GM21529 (cell line): Measurements from ENCODE around the gene CEP350.
"Not testable (repeated sequence)": the region's sequence is repeated elsewhere in the genome, so short reads cannot be mapped to it uniquely, and the experiment has no call there.

Experiments
- ATAC-seq: cut with Tn5 transposase; IDR thresholded peaks from one replicate; pipeline ENCODE4 v1.9.1; 2021; ENCODE audit not compliant: unreplicated experiment

CEP350 gene

GRCh38 chr1:180112984-180113647 lies 158.5 kb downstream of the CEP350 start:
- no peak for ATAC-seq

GRCh38 chr1:180114396-180114945 lies 159.9 kb downstream of the CEP350 start:
- ATAC-seq: no peak

GRCh38 chr1:180116964-180117763 lies 162.6 kb downstream of the CEP350 start:
- no peak for ATAC-seq

GRCh38 chr1:180117764-180118116 lies 163.1 kb downstream of the CEP350 start:
- no peak for ATAC-seq

GRCh38 chr1:180119837-180120236 lies 165.2 kb downstream of the CEP350 start:
- ATAC-seq: no peak

GRCh38 chr1:180123463-180123936 lies 168.9 kb downstream of the CEP350 start:
- no peak for ATAC-seq

- ATAC-seq: no peak
Observed at GRCh38 chr1:180130651-180131050, 176.0 kb downstream of the CEP350 start.

- no peak for ATAC-seq
Observed at GRCh38 chr1:180131510-180131909, 176.9 kb downstream of the CEP350 start.

- ATAC-seq: no peak
Observed at GRCh38 chr1:180133193-180133592, 178.6 kb downstream of the CEP350 start.

- ATAC-seq: not testable (repeated sequence)
Observed at GRCh38 chr1:180133688-180134087, 179.1 kb downstream of the CEP350 start.

- no peak for ATAC-seq
Observed at GRCh38 chr1:180135535-180135934, 180.9 kb downstream of the CEP350 start.

GRCh38 chr1:180136331-180136967 lies 181.8 kb downstream of the CEP350 start:
- no peak for ATAC-seq

GRCh38 chr1:180136968-180137356 lies 182.4 kb downstream of the CEP350 start:
- no peak for ATAC-seq

- ATAC-seq: no peak
Observed at GRCh38 chr1:180137776-180138175, 183.2 kb downstream of the CEP350 start.

GRCh38 chr1:180141381-180141934 lies 186.8 kb downstream of the CEP350 start:
- no peak for ATAC-seq

- ATAC-seq: no peak
Observed at GRCh38 chr1:180143359-180143758, 188.7 kb downstream of the CEP350 start.

GRCh38 chr1:180144659-180145357 lies 190.2 kb downstream of the CEP350 start:
- ATAC-seq: no peak

GRCh38 chr1:180145446-180145845 lies 190.8 kb downstream of the CEP350 start:
- ATAC-seq: no peak

- no peak for ATAC-seq
Observed at GRCh38 chr1:180150982-180151381, 196.4 kb downstream of the CEP350 start.

GRCh38 chr1:180151508-180151907 lies 196.9 kb downstream of the CEP350 start:
- ATAC-seq: no peak

- ATAC-seq: no peak
Observed at GRCh38 chr1:180152588-180152987, 198.0 kb downstream of the CEP350 start.
